Natural killer cell (primary cell): ENCODE results near the gene GIPC1. TPM values are rescaled to one million over a fixed set of nuclear protein-coding genes. Genes with fewer than 3 reads are reported as not detected.

Experiments used
- ATAC-seq, 3 donors: fragments of 150-1000 bp in 2 of 3; fragments of 200-7000 bp in 1 of 3; cut with Tn5 transposase; 1 replicate in 1 of 3; 2 replicates in 2 of 3; pipeline ENCODE4 v1.10.0; 2021; ENCODE audit warnings: mild to moderate bottlenecking in 2 of 3, moderate library complexity in 2 of 3
- DNase-seq, 2 donors: peaks; one replicate each; pipeline versions ENCODE4 v3.0.0 to v3.0.0-alpha.2; 2013 to 2021; ENCODE audit warnings: mixed read lengths in 1 of 2
- H3K27ac ChIP-seq: one replicate; pipeline ENCODE4 v1.5.1; 2013; ENCODE audit warnings: mild to moderate bottlenecking, low read length
- H3K27me3 ChIP-seq: one replicate; pipeline ENCODE4 v1.6.1; 2013; ENCODE audit warnings: low read length; ENCODE audit not compliant: control insufficient read depth, insufficient read depth
- H3K36me3 ChIP-seq: one replicate; pipeline ENCODE4 v1.6.1; 2013; ENCODE audit warnings: low read length; ENCODE audit not compliant: control insufficient read depth, insufficient read depth
- H3K4me1 ChIP-seq: one replicate; pipeline ENCODE4 v1.6.1; 2013; ENCODE audit warnings: low read length; ENCODE audit not compliant: control insufficient read depth, insufficient read depth
- H3K4me3 ChIP-seq: one replicate; pipeline ENCODE4 v1.5.1; 2013; ENCODE audit warnings: low read length
- H3K9me3 ChIP-seq: one replicate; pipeline ENCODE4 v1.6.1; 2013; ENCODE audit warnings: low read length; ENCODE audit not compliant: control insufficient read depth, insufficient read depth
- H3K27ac Mint-ChIP-seq, 2 donors: one replicate each; pipeline ENCODE4 v1.8.0; 2022; ENCODE audit warnings: mild to moderate bottlenecking in 2 of 2, mixed read lengths in 2 of 2, moderate library complexity in 1 of 2
- H3K27me3 Mint-ChIP-seq, 2 donors: one replicate each; pipeline ENCODE4 v1.8.0; 2022; ENCODE audit warnings: low read depth in 2 of 2, mixed read lengths in 2 of 2
- H3K36me3 Mint-ChIP-seq: one replicate; pipeline ENCODE4 v1.8.0; 2022; ENCODE audit warnings: mixed read lengths
- H3K4me1 Mint-ChIP-seq, 2 donors: one replicate each; pipeline ENCODE4 v1.8.0; 2022; ENCODE audit warnings: mixed read lengths in 2 of 2
- H3K4me3 Mint-ChIP-seq: one replicate; pipeline ENCODE4 v1.8.0; 2022; ENCODE audit warnings: mild to moderate bottlenecking, moderate library complexity, mixed read lengths
- H3K9me3 Mint-ChIP-seq, 2 donors: one replicate each; pipeline ENCODE4 v1.8.0; 2022; ENCODE audit warnings: mixed read lengths in 2 of 2
- WGBS: methylation state at CpG from one replicate; pipeline ENCODE4 v1.1.7; 2013; ENCODE audit warnings: missing lambda C conversion rate; ENCODE audit not compliant: insufficient coverage; 5-methylcytosine and 5-hydroxymethylcytosine counted together
- intact Hi-C: fragments of 100-400 bp; cut with micrococcal nuclease; formaldehyde crosslinking; loops from one replicate; pipeline ENCODE4 v1.14.2; 2022
- total RNA-seq, 4 donors: library from RNA; stranded (reverse); fragments of 120-200 nt in 1 of 4; gene quantifications; one replicate each; pipeline versions ENCODE4 v1.2.3 to v1.2.4, GENCODE V29; 2013 to 2022
- TF ChIP-seq, protein P1 (sequence below): fragments of 200-600 bp; IDR thresholded peaks from one replicate; pipeline ENCODE4 v1.8.0; 2022; ENCODE audit warnings: antibody characterized with exemption

The GIPC1 gene
- total RNA-seq, 3 donors from 2014 or later (not counting 1 experiment from before 2014, with no cell fraction given) = 25.3 to 34.5 (median 31.4) TPM

DNA sequence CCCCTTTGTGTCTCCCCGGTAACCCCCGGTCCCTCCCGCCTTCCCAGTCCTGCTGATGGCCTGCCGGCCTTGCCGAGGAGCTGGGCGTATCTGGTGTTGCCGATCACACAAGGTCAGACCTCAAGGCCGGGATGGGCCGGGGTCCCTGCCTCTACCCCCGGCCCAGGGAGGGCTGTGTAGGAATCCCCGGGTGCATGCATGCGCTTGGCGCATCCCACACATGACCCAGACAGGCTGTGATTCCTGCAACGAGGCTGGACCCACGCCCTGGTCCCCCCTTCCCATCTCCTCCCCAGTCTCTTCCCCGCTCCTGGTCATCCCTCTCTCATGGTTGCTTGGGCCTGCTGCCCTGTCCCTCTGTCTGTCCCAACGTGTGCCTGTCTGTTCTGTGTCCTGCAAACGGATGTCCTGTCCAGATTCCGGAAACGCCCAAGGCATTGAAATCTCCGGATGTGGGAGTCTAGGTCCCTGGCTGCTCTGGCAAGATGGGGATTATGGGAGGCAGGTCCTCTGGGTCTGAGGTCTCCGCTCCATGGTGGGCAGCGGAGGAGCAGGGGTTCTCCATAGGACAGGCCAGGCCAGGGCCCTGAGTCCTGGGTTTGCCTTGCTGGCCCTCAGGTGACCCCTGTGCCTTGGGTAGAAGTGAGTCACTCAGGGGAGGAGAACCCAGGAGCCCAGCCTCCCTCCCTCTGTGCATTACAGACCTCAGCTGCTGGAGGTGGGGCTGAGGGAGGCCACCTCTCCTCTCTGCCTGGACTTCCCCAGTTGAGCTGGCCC is 61.2 kb downstream of the GIPC1 start:
- intact Hi-C loops = loop anchor here (1.0 to 2.0 kb wide), 2 partner anchors 16 to 25 kb away; partner anchors contain the start of gene DDX39A
- no peaks in the 10 kb centered on the region for H3K9me3 ChIP-seq
- DNase-seq = peak; percentile 53 to 73
- peak overlapping the region; percentile 72 for H3K4me3 ChIP-seq
- H3K27me3 ChIP-seq = no peaks in the 10 kb centered on the region
- no peaks in the 10 kb centered on the region for H3K36me3 ChIP-seq
- Mint-ChIP-seq H3K4me1 (peaks cover 38 to 53% of the 10 kb centered on the region in 2 donors), H3K27me3 (no peaks in the 10 kb centered on the region), H3K27ac (peak overlapping the region; percentile 97 to 100), H3K4me3 (peak overlapping the region; percentile 90), H3K9me3 (no peaks in the 10 kb centered on the region), H3K36me3 (no peaks in the 10 kb centered on the region)
- ATAC-seq = peak; percentile 79 to 83 (median 81)
- TF ChIP-seq, protein P1, sequence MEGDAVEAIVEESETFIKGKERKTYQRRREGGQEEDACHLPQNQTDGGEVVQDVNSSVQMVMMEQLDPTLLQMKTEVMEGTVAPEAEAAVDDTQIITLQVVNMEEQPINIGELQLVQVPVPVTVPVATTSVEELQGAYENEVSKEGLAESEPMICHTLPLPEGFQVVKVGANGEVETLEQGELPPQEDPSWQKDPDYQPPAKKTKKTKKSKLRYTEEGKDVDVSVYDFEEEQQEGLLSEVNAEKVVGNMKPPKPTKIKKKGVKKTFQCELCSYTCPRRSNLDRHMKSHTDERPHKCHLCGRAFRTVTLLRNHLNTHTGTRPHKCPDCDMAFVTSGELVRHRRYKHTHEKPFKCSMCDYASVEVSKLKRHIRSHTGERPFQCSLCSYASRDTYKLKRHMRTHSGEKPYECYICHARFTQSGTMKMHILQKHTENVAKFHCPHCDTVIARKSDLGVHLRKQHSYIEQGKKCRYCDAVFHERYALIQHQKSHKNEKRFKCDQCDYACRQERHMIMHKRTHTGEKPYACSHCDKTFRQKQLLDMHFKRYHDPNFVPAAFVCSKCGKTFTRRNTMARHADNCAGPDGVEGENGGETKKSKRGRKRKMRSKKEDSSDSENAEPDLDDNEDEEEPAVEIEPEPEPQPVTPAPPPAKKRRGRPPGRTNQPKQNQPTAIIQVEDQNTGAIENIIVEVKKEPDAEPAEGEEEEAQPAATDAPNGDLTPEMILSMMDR = no peak
- 79% methylated on average over 23 of the region's 23 CpGs for WGBS
- peaks cover 66% of the 10 kb centered on the region for H3K4me1 ChIP-seq
- H3K27ac ChIP-seq = peak overlapping the region; percentile 79

DNA sequence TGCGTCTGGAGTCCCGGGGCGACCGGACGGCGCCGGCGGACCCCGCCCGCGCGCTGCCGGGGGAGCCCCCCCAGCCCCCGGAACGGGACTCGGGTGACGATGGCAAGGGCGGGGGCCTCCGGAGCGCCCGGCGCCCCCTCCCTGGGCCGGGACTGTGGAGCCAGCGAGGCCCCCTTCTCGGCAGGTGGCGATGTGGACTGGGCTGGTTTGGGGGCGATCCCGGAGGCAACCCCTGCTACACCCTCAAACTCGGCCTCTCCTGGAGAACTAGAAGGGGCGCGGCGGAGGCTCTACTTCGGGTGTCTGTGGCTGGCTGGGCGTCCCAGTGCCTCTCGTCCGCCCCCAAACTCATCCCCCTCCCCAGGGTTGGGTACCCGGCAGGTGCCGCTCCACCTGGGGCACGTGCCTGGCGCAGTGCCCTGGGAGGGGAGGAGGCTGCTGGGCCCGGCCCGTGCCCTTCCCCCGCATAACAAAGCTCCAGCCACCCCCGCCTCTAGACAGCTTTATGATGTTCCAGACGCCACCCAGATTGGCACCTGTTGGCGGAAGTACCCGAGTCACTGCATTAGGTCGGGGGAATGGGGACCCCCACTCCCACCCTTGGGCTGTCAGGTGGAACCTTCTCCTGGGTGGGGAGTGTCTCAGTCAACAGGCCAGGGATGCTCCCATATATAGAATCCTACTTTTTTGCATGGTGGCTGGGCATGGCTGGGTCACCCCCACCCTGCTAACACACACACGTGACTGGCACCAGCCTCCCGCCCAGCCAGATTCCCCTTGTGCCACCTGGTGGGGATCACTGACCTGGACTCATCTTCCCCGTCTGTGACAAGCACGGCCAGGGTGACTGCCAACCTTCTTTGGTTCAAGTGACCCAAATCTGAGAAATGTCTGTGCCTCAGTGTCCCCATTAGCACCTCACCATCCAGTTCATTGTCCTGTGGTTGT is 62.1 kb downstream of the GIPC1 start:
- Histone ChIP-seq H3K27ac (peak overlapping the region; percentile 79), H3K9me3 (no peaks in the 10 kb centered on the region), H3K4me1 (peaks cover 57% of the 10 kb centered on the region), H3K27me3 (no peaks in the 10 kb centered on the region), H3K36me3 (no peaks in the 10 kb centered on the region), H3K4me3 (peak overlapping the region; percentile 72)
- TF ChIP-seq, protein P1 = peak; percentile 13
- WGBS = 3% methylated on average over 52 of the region's 52 CpGs
- ATAC-seq = peak; percentile 38 to 56 (median 40)
- peaks cover 31 to 44% of the 10 kb centered on the region in 2 donors for H3K4me1 Mint-ChIP-seq
- H3K36me3 Mint-ChIP-seq = no peaks in the 10 kb centered on the region
- DNase-seq = peak; percentile 57 to 71
- peak overlapping the region; percentile 97 to 100 for H3K27ac Mint-ChIP-seq
- H3K27me3 Mint-ChIP-seq = no peaks in the 10 kb centered on the region
- peak overlapping the region; percentile 90 for H3K4me3 Mint-ChIP-seq
- intact Hi-C loops = loop anchor here (2.0 kb wide), 1 partner anchor 15 kb away; the partner anchor contains the start of gene DDX39A
- H3K9me3 Mint-ChIP-seq = no peaks in the 10 kb centered on the region

DNA sequence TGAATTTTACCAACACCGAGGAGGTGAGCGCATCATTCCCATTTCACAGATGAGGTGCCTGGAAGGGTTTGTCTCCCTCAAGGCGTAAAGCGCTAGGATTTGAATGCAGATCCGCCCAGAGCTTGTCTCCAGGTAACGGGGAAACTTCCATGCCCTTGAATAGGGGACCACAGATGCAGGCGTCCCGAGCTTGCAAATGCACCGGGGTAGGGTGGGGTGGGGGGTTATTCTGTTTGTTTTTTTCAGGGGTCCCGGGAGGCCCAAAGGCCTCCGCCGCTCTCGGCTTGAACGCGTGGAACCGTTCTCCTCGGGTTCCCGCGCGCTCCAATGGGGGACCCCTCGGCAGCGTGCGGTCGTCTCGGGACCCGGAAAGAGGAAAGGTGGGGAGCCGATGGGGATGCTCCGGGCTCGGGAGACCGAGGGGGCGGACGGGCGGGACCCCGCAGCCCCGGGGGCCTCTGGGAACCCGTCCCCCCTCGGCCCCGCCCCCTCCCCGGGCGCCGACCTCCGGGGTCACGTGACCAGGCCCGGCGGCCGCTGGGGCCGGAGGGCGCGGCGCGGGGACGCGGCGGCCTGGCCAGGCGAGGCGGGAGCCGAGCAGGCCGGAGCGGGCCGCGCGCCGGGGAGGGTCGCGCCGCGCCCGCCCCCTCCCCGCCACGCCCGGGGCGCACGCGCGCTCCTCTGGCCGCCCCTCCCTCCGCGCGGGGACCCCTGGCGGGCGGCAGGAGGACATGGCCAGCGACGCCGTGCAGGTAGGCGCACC is 63.0 kb downstream of the GIPC1 start, which contains the start of gene PKN1:
TSS of gene PKN1 (plus strand) at position 516 of the 763 bp plus-strand sequence. CDS start at position 732, 216 bp downstream.
- peak within 1 kb of the TSS; percentile 97 to 100 for H3K27ac Mint-ChIP-seq
- peaks cover 25 to 38% of the 10 kb centered on the region in 2 donors for H3K4me1 Mint-ChIP-seq
- peak within 1 kb of the TSS; percentile 72 for H3K4me3 ChIP-seq
- H3K9me3 ChIP-seq = no peaks in the 10 kb centered on the region
- peak within 1 kb of the TSS; percentile 90 for H3K4me3 Mint-ChIP-seq
- WGBS = 2% methylated on average over 85 of the region's 85 CpGs
- intact Hi-C loops = loop anchor here (1.0 kb wide), 1 partner anchor 43 kb away; no protein-coding TSS in a partner anchor
- no peaks in the 10 kb centered on the region for H3K27me3 Mint-ChIP-seq
- H3K36me3 Mint-ChIP-seq = no peaks in the 10 kb centered on the region
- H3K27ac ChIP-seq = peak within 1 kb of the TSS; percentile 79
- H3K36me3 ChIP-seq = no peaks in the 10 kb centered on the region
- TF ChIP-seq, protein P1 = no peak
- ATAC-seq (peak in 2 of 3 donors; percentile 6 to 31), DNase-seq (peak; percentile 56 to 68)
- H3K4me1 ChIP-seq = peaks cover 48% of the 10 kb centered on the region
- H3K27me3 ChIP-seq = no peaks in the 10 kb centered on the region
- no peaks in the 10 kb centered on the region for H3K9me3 Mint-ChIP-seq
